Ishikawa (cell line): ENCODE results near the gene TSC22D4.

ENCODE experiments used
- CREB1 ChIP-seq: IDR thresholded peaks from 2 replicates; pipeline ENCODE4 v1.6.1; 2012; ENCODE audit warnings: low read depth
- EP300 ChIP-seq: IDR thresholded peaks from 2 replicates; pipeline ENCODE4 v1.6.1; 2012; ENCODE audit warnings: borderline replicate concordance
- TAF1 ChIP-seq: IDR thresholded peaks from 2 replicates; pipeline ENCODE4 v1.6.1; 2012; ENCODE audit warnings: low read depth, mild to moderate bottlenecking
- TEAD4 ChIP-seq: IDR thresholded peaks from 2 replicates; pipeline ENCODE4 v1.6.1; 2012
- USF1 ChIP-seq: IDR thresholded peaks from 2 replicates; pipeline ENCODE4 v1.6.1; 2012
- ZBTB7A ChIP-seq: IDR thresholded peaks from 2 replicates; pipeline ENCODE4 v1.6.1; 2012; ENCODE audit warnings: low read depth

- TF ChIP-seq ZBTB7A, result no peak
- no peak for TF ChIP-seq USF1
- no peak for TF ChIP-seq TEAD4
- no peak for TF ChIP-seq TAF1
- TF ChIP-seq EP300, result no peak
- TF ChIP-seq CREB1, result no peak
Observed at GRCh38 chr7:100419660-100420226, 59.3 kb downstream of the TSC22D4 start.
